Measurements from ENCODE around the gene PRR27.

The PRR27 gene

DNA sequence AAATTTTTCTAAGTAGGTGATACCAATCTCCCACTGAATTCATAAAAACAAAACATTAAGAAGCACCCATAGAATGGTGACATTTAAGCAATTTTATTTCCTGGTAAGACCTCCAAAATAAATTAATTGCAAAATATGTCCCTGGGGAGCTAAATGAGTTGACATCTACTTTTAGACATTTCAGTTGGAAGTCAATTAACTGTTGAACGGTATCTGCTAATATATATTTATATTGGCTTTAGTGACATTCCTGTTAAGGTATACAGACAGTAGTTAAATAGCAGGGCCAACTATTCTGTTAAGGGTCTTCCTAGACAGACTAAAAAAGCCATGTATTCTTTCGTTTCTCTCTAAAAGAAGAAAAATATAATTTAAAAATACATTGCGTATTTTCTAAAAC lies at the start of gene PRR27:
PRR27 (plus strand) TSS at position 301 of the 400 bp plus-strand sequence. CDS start 139 bp downstream, outside the sequence.
- no peak for DNase-seq

- no peak for DNase-seq
These were observed 43.1 kb upstream of the PRR27 start for GRCh38 chr4:70110917-70111316.

GRCh38 chr4:70113656-70114055 lies 40.4 kb upstream of the PRR27 start:
- DNase-seq, result no peak

GRCh38 chr4:70114096-70114495 lies 39.9 kb upstream of the PRR27 start:
- DNase-seq, result no peak

GRCh38 chr4:70120323-70120722 lies 33.7 kb upstream of the PRR27 start:
- no peak for DNase-seq

DNA sequence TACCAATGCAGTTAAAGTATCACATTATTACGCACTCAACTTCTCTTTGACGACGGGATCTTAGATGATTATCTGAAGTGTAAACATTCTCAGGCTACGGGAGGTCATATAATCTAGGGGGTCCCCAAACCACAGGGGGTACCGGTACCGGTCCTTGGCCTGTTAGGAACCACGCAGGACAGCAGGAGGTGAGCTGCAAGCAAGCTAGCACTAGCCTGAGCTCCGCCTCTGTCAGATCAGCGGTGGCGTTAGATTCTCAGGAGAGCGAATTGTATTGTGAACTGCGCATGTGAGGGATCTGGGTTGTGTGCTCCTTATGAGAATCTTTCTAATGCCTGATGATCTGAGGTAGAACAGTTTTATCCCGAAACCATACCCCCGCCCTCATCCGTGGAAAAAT lies 20.6 kb upstream of the PRR27 start:
- DNase-seq, result no peak

DNA sequence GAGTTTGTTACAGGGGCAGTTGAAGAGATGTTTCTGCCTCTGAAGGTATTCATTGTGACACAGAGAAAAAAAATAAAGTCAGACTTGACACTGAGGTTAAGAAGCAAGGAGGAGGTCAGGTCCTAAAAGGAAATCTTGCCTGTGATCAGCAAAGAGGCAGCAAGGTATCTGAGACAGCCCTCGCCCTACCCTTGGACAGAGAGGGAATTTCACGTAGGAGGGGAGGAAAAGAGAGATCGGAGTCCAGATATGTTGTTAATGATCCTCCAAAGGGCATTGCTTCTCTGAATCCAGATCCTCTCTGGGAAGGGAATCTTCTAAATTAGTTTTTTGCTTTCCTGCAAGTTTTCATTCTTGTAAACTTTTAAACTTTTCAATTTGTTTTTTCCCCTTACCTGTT lies 15.3 kb upstream of the PRR27 start:
- DNase-seq, result no peak

DNA sequence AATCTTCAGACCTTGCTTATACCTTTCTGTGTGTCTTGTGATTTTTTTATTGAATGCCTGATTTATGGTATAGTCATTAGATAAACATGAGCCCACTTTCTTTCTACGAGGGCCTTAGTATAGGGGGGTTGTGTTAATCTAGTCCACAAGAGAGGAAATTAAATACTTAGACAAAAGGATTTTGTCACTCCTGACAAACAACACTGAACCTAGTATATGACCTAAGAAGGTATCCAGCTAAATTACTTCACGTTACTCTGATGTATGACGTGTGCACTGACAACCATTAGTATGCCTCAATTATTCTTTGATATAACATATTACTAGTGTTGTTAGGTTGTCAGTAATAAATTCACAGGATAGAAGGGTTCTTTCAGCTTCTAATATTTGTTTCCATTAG lies 2.8 kb upstream of the PRR27 start:
- DNase-seq, result no peak

DNA sequence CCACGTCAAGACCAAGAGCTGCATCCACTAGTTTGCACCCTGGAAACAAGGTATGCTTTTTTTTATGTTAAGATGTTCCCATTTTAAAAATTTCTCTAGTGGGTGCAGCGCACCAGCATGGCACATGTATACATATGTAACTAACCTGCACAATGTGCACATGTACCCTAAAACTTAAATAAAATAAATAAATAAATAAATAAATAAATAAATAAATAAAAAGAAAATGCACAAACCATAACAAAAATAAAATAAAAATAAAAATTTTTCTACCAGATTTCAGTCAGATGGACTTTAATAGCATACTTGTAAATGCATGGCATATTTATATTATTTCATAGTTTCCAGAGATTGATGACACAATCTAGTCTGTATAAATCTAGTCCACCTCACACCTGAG lies 1.9 kb upstream of the PRR27 start:
- no peak for DNase-seq

- DNase-seq, result no peak
These were observed 4.5 kb downstream of the PRR27 start for GRCh38 chr4:70158576-70158975.

GRCh38 chr4:70177090-70177489 lies 23.1 kb downstream of the PRR27 start:
- no peak for DNase-seq

DNA sequence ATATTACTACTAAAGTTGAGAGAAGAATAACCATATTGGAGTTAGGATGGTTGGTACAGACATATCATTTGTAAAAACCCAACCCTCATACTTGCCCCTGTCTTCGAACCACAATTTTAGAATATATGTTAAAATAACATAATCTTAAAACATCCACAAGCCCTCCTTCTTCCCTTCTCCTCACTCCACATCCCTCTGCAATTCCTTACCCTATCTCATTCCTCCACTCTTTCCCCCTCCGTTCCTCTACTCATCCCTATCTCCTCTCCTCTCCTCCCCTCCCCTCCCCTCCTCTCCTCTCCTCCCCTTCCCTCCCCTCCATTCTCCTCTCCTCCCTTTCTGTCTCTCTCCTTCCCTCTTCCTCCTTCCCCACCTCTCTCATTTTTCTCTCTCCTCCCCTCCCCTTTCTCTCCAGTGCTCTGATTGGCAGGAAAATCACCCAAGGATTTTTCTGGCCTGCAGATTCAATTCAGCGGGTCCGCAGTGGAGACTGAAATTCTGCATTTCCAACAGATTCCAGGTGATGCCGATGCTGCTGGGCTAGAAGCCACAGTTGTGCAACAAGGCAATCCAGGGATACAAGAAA lies 24.1 kb downstream of the PRR27 start:
- no peak for DNase-seq

DNA sequence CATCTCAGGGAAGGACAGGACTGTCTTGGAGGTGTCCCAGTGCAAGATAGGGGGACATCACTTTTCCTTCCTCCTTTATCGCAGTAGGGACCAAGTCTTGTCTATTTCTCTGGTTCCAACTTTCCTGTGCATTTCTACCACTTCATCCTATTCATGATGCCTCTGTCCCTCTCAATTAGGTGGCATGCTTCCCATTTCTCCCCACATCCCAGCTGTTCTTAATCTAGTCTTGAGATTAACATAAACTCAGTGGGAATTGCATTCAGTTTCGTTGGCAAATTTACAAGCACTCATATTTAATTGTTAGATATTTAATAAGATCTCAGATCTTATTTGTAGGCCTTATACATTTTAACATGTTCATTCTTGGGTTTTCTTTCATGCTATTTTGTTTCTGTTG lies 25.8 kb downstream of the PRR27 start:
- no peak for DNase-seq

- no peak for DNase-seq
These were observed 27.8 kb downstream of the PRR27 start for GRCh38 chr4:70181864-70182263.

DNA sequence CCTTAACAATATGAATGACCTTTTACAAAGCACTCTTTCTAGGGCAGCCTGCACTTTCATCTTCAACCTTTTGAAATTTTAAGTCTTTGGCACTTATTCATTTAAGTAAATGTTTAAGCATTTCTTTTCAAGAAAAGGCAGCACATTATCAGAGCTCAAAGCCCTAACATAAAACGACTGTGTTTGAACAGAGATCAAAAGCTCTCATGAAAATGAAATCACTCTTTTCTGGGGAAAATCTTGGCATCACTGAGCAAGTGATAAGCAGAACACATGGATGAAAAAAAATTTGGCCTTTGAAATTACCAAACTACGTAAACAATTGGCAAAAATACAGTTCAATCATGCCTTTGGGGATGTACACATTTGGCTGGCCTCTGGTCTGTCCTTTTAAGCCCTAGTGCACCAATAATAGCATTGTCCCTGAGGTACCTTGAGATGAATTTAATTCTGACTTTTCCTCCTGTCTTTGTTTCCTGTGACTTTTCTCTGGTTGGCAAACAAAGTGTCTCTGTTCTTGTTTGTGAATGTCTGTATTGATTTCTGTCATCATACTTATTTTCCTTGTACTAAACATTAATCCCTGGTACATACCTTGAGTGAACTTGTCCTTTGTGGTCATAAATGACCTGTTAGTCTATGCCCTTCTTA lies 28.6 kb downstream of the PRR27 start:
- no peak for DNase-seq

DNA sequence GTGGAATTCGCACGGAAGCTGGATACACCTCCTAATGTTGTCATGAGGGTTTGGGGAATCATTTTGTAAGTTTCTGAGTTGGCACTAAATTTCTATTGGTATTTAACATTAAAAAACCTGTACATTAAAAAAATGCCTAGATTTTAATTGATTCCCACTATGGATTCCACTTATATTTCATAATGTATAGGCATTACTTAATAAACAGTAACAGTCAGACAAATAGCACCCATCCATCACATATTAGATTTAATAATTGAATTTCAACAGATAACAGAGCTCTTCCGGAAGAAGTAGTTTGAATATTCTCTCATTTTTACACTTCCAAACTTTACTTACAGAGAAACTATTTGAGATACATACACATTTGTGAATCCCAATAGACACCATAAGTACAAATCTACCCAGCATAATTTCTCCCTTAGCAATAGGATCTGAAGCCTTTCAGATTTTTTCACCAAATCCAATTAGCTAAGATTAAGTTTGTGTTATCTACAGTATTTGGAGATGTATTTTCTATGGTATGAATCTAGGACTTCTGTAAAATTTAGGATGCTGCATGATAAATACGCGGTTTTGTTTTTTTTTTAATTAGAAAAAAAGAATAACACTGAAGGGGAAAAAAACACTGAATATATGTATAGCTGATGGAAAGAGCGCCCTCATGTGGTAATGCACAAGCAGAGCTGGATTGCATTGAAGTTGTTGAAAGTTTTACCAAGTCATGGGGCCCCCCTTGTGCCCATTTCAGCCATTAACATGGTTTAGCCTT lies 29.3 kb downstream of the PRR27 start:
- DNase-seq, result peak; percentile 32

- DNase-seq, result no peak
These were observed 29.9 kb downstream of the PRR27 start for GRCh38 chr4:70183940-70184246.

DNA sequence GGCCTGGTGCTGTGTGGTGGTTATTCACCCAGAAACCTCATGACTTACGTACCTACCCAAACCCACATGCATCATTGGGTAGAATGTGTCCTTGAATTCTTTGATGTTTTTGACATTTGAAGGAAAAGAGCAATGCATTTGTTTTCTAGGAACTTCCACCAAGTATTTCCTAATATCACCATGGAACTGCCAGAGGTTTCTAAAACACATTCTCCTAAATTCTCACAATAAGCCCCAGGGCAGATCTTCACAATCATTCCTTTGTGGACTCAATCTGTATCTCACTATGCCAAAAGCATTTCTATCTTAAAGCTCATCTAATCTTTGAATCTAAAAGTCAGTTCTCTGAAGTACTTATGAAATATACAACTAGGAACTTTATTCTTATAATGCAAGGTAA lies 33.2 kb downstream of the PRR27 start:
- DNase-seq, result no peak

- no peak for DNase-seq
These were observed 36.5 kb downstream of the PRR27 start for GRCh38 chr4:70190579-70190978.

DNA sequence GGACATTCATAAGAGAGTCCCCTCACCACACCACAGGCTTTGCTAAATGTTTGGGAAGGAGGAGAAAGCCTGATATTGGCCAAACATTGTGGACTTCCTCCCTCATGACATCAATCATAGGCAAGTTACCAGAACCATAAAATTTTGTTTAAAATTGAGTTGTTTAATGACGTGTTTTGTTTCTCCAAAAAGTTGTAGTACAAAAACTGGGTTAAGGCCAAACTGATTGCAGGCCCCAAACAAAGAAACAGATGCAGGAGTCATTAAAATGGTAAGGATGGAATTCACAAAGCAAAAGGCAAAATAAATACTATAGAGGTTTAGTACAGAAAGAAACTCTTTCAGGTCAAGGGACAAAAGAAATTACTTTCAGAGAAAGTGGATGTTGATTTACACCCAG lies 37.6 kb downstream of the PRR27 start:
- DNase-seq, result no peak

DNA sequence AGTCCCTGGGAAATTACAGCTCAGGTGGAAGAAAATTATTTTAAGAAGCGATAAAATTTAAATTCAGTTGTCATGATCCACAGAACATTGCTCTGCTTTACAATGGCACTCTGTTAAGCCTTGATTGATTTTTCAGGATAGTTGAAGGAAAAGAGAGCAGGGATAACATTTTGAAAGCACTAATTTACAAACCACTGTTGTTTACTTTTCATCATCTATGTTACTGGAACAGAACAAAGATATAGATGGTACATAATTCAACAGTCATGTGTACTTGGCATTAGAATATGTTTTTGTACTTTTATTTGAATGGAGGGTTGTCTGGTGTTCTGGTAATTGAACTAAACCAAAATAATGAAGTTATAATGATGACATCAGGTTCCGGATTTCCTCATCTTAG lies 38.9 kb downstream of the PRR27 start:
- DNase-seq, result no peak

GRCh38 chr4:70195425-70195824 lies 41.4 kb downstream of the PRR27 start, which contains the start of gene ODAM:
Gene ODAM (plus strand): TSS chr4:70195725. CDS start chr4:70196544, 819 bp downstream.
- no peak for DNase-seq

DNA sequence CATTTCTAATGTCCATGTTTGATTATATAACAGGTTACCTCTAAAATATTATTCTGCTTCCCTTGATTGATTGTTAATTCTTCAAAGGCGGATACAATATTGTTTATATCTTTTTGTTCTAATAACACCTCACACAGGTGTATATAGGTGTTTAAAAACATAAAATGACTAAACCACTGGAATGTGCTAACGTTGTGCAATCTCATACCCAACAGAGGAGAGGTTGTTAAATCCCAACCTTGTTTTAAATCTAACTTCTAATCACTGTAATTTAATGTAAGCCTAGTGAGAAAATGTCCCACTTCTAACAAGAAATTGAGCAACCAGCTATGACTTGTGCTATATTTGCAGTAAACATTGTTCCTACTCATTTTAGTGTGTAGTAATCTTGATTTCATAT lies 42.8 kb downstream of the PRR27 start:
- no peak for DNase-seq

DNA sequence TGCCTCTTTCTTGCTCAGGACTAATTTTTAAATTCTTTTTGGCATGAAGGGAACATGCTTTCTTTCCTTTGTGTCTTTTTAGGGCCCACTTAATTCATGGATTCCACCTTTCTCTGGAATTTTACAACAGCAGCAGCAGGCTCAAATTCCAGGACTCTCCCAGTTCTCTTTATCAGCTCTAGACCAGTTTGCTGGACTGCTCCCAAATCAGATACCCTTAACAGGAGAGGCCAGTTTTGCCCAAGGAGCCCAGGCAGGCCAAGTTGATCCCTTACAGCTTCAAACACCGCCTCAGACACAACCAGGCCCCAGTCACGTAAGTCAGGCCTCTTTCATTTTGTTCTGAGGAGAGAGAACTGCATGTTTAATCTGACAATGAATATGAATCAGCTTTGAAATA lies 43.8 kb downstream of the PRR27 start:
- DNase-seq, result no peak

DNA sequence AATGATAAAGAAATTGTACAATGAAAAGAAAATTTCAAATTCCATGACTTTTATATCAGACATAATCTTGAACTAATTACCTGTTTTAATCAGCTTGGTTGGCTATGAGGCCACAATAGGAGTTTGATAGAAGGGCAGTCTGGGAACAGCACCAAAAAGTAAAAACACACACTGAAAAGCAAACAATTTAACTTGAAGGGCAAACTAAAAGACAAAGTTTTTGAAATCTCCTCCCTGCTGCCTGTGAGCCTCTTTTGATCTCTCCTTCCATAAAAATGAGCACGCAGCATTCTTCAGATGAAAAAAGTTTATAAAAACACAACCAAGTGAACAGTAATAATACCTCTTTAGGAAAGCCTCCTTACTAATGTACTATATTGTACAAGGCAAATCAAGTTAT lies 49.6 kb downstream of the PRR27 start:
- DNase-seq, result no peak

All from activated CD4-positive, alpha-beta T cell treated with anti-CD3 and anti-CD28 coated beads, Interleukin-2, amount 50 U/mL, for 16 hours (primary cell).